WTC11 (cell line): ENCODE measurements around the gene COQ7.

ENCODE experiments used
- AR ChIP-seq: fragments of 250-450 bp; sonication (Bioruptor Pico); IDR thresholded peaks from 2 replicates; pipeline ENCODE4 v1.9.0; 2021; ENCODE audit warnings: mild to moderate bottlenecking
- ATF2 ChIP-seq: sonication (generic); formaldehyde crosslinking; IDR thresholded peaks from 2 replicates; pipeline ENCODE4 v1.8.1; 2022; ENCODE audit warnings: low read depth, missing genetic modification reagents, borderline replicate concordance
- CREB1 ChIP-seq: sonication (generic); formaldehyde crosslinking; IDR thresholded peaks from 2 replicates; pipeline ENCODE4 v1.8.0; 2023; ENCODE audit warnings: mild to moderate bottlenecking, missing genetic modification reagents
- CTCF ChIP-seq: fragments of 200-600 bp; IDR thresholded peaks from 2 replicates; pipeline ENCODE4 v1.8.0; 2022; ENCODE audit warnings: antibody characterized with exemption
- IRF2 ChIP-seq: sonication (generic); formaldehyde crosslinking; IDR thresholded peaks from 2 replicates; pipeline ENCODE4 v1.8.0; 2022; ENCODE audit warnings: low read depth, missing genetic modification reagents, borderline replicate concordance
- KAT7 ChIP-seq: sonication (generic); formaldehyde crosslinking; IDR thresholded peaks from 2 replicates; pipeline ENCODE4 v1.8.1; 2023; ENCODE audit warnings: missing genetic modification reagents, mild to moderate bottlenecking, borderline replicate concordance
- MAX ChIP-seq: sonication (generic); formaldehyde crosslinking; IDR thresholded peaks from 2 replicates; pipeline ENCODE4 v1.8.0; 2022; ENCODE audit warnings: mild to moderate bottlenecking, missing genetic modification reagents
- MLX ChIP-seq: sonication (generic); formaldehyde crosslinking; IDR thresholded peaks from 2 replicates; pipeline ENCODE4 v1.8.1; 2023; ENCODE audit warnings: mild to moderate bottlenecking, missing genetic modification reagents, moderate library complexity
- NFYB ChIP-seq: sonication (generic); formaldehyde crosslinking; conservative IDR thresholded peaks from 2 replicates; pipeline ENCODE4 v1.8.0; 2022; ENCODE audit warnings: low read depth, missing genetic modification reagents
- TCF7 ChIP-seq: sonication (generic); formaldehyde crosslinking; IDR thresholded peaks from 2 replicates; pipeline ENCODE4 v1.8.0; 2022; ENCODE audit warnings: mild to moderate bottlenecking, low read depth, missing genetic modification reagents, moderate library complexity
- ZSCAN18 ChIP-seq: fragments of 250-450 bp; sonication (Bioruptor Pico); IDR thresholded peaks from 2 replicates; pipeline ENCODE4 v2.1.2; 2022; ENCODE audit warnings: mild to moderate bottlenecking, moderate library complexity

GRCh38 chr16:19031738-19032137, 35.7 kb upstream of the COQ7 start:
- no peak for TF ChIP-seq KAT7 (CRISPR knock-in tag)
- no peak for TF ChIP-seq CTCF
- no peak for TF ChIP-seq CREB1 (CRISPR knock-in tag)
- no peak for TF ChIP-seq ZSCAN18 (CRISPR knock-in tag)
- no peak for TF ChIP-seq TCF7 (CRISPR knock-in tag)
- no peak for TF ChIP-seq AR (CRISPR knock-in tag)
- no peak for TF ChIP-seq MAX (CRISPR knock-in tag)
- TF ChIP-seq NFYB (CRISPR knock-in tag), result peak; percentile 40
- TF ChIP-seq ATF2 (CRISPR knock-in tag), result no peak
- TF ChIP-seq IRF2 (CRISPR knock-in tag), result no peak
- no peak for TF ChIP-seq MLX (CRISPR knock-in tag)
